Heart right ventricle (tissue), 16 donors: ENCODE data around the gene HAAO. TPM values are rescaled to one million over a fixed set of nuclear protein-coding genes. Genes with fewer than 3 reads are reported as not detected.

Experiments
- ATAC-seq, 8 donors: fragments of 200-7000 bp; cut with Tn5 transposase; one replicate each; pipeline ENCODE4 v1.9.1; 2020; ENCODE audit warnings: mild to moderate bottlenecking in 8 of 8, moderate library complexity in 8 of 8, moderate number of reproducible peaks in 1 of 8
- DNase-seq, 2 donors: peaks; one replicate each; pipeline ENCODE4 v3.0.0-alpha.2; 2020
- H3K27ac ChIP-seq, 10 donors: fragments of 200-600 bp; sonication (generic) in 2 of 10; one replicate each; pipeline versions ENCODE4 v1.5.0 to v1.8.0; 2020 to 2022; ENCODE audit warnings: mild to moderate bottlenecking in 3 of 10
- H3K27me3 ChIP-seq, 7 donors: fragments of 200-600 bp; one replicate each; pipeline ENCODE4 v1.8.0; 2021 to 2022; ENCODE audit warnings: mild to moderate bottlenecking in 2 of 7
- H3K36me3 ChIP-seq, 9 donors: fragments of 200-600 bp; sonication (generic) in 1 of 9; one replicate each; pipeline versions ENCODE4 v1.5.0 to v1.8.0; 2020 to 2022; ENCODE audit warnings: mild to moderate bottlenecking in 2 of 9
- H3K4me1 ChIP-seq, 9 donors: fragments of 200-600 bp; sonication (generic) in 1 of 9; one replicate each; pipeline versions ENCODE4 v1.5.0 to v1.8.0; 2020 to 2022; ENCODE audit warnings: mild to moderate bottlenecking in 4 of 9
- H3K4me3 ChIP-seq, 10 donors: fragments of 200-600 bp; sonication (generic) in 2 of 10; one replicate each; pipeline versions ENCODE4 v1.5.0 to v1.8.0; 2020 to 2022; ENCODE audit warnings: mild to moderate bottlenecking in 7 of 10, moderate library complexity in 2 of 10
- H3K9me3 ChIP-seq, 11 donors: fragments of 200-600 bp in 10 of 11; sonication (generic) in 2 of 11; one replicate each; pipeline versions ENCODE4 v1.5.0 to v1.8.0; 2013 to 2022; ENCODE audit warnings: mild to moderate bottlenecking in 2 of 11, control low read depth in 1 of 11, moderate library complexity in 1 of 11
- WGBS, 2 donors: extraction: QIAGEN DNeasy Blood & Tissue Kit; methylation state at CpG; one replicate each; pipeline ENCODE4 v1.1.7; 2013; ENCODE audit warnings: inconsistent platforms in 1 of 2; 5-methylcytosine and 5-hydroxymethylcytosine counted together
- intact Hi-C, 10 donors: fragments of 100-400 bp; cut with DNase I; formaldehyde crosslinking; loops; one replicate each; pipeline versions ENCODE4 v1.11.1 to v1.14.2; 2022
- polyA plus RNA-seq, 2 donors: library from polyadenylated mRNA; stranded (reverse); fragments of 200-250 nt; gene quantifications; one replicate each; pipeline ENCODE4 v1.2.3, GENCODE V29; 2013
- total RNA-seq, 10 donors: library from RNA; stranded (reverse); fragmentation: NEBNext Ultra II Directional in 3 of 10; extraction: Animal tissue kit (Norgen Biotek cat#: 25700) in 3 of 10; gene quantifications; one replicate each; pipeline versions ENCODE4 v1.2.1 to v1.2.4, GENCODE V29; 2021 to 2023
- TF ChIP-seq, protein P1 (sequence below), 9 donors: fragments of 200-600 bp; sonication (generic) in 2 of 9; IDR thresholded peaks; one replicate each; pipeline versions ENCODE4 v1.5.0 to v1.8.0; 2021 to 2022; ENCODE audit warnings: antibody characterized with exemption in 9 of 9, mild to moderate bottlenecking in 5 of 9, moderate library complexity in 1 of 9
- donor health status: Arrhythmogenic right ventricular cardiomyopathy.
- donor health status: ischemic (EF 13 %, LVEDD 7.1; RV severe dilation, severe dysfunction).
- donor health status: healthy with polysubstance abuse.
- donor health status: DM: no; HTN: yes; CAD: no.
- donor health status: DM: no; HTN: no; CAD: no.
- donor health status: ischemic (EF 25% LVEDD 6.9; RV normal size, moderate dysfunction).
- donor health status: ischemic (EF 25% LVEDD 5.7; RV mildly dilated, moderate dysfunction).
- donor health status: healthy.
- donor health status: DM: yes; HTN: yes; CAD: no.
- donor health status: Ischemic cardiomyopathy.
- donor health status: ischemic (EF 35%, LVEDD 5.7; RV mildly dilated, moderate dysfunction).
- donor health status: nonischemic (EF 11% LVEDD 7.7; RV severe dilation, severe dysfunction).
- donor health status: DM: yes; HTN: yes; CAD: no.
- donor health status: PGD.
- donor health status: ischemic (EF 29% LVEDD 5.4; RV normal size, mild dysfunction).
- donor health status: nonischemic (EF 23%, LVEDD 6.1; RV moderate dilation, normal function).

The HAAO gene
- total and polyA plus RNA-seq, 12 donors: 0.80 to 6.4 (median 2.7) TPM

DNA sequence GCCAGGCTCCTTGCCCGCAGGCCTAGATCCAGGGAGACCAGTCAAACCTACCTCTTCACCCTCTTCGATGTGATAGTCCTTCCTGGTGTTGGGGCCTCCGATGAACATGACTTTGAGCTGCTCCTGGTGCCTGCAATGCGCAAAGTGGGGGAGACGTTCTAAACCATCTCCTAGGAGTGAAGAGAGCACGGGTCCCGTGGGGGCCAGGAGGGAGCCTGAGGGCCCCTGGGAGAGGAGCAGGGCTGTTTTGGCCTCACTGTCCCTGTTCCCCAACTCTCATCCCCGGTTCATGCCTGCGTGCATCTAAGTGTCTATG is 3.9 kb downstream of the HAAO start:
- H3K9me3 ChIP-seq: no peaks in the 10 kb centered on the region
- ATAC-seq: no peak
- no peak for DNase-seq
- no peak overlapping the region for H3K4me3 ChIP-seq
- WGBS, 2 donors: 74 to 76% methylated on average over 9 of the region's 9 CpGs
- H3K4me1 ChIP-seq: peaks cover 0 to 31% (median 12%) of the 10 kb centered on the region in 9 donors
- H3K36me3 ChIP-seq: peaks cover 0 to 7% (median 0%) of the 10 kb centered on the region in 9 donors
- TF ChIP-seq, protein P1, sequence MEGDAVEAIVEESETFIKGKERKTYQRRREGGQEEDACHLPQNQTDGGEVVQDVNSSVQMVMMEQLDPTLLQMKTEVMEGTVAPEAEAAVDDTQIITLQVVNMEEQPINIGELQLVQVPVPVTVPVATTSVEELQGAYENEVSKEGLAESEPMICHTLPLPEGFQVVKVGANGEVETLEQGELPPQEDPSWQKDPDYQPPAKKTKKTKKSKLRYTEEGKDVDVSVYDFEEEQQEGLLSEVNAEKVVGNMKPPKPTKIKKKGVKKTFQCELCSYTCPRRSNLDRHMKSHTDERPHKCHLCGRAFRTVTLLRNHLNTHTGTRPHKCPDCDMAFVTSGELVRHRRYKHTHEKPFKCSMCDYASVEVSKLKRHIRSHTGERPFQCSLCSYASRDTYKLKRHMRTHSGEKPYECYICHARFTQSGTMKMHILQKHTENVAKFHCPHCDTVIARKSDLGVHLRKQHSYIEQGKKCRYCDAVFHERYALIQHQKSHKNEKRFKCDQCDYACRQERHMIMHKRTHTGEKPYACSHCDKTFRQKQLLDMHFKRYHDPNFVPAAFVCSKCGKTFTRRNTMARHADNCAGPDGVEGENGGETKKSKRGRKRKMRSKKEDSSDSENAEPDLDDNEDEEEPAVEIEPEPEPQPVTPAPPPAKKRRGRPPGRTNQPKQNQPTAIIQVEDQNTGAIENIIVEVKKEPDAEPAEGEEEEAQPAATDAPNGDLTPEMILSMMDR (IDR thresholded peaks at IDR 0.05): no peak
- intact Hi-C loops: no loop called here
- H3K27me3 ChIP-seq: peaks cover 0 to 21% (median 12%) of the 10 kb centered on the region in 7 donors
- no peak overlapping the region for H3K27ac ChIP-seq

DNA sequence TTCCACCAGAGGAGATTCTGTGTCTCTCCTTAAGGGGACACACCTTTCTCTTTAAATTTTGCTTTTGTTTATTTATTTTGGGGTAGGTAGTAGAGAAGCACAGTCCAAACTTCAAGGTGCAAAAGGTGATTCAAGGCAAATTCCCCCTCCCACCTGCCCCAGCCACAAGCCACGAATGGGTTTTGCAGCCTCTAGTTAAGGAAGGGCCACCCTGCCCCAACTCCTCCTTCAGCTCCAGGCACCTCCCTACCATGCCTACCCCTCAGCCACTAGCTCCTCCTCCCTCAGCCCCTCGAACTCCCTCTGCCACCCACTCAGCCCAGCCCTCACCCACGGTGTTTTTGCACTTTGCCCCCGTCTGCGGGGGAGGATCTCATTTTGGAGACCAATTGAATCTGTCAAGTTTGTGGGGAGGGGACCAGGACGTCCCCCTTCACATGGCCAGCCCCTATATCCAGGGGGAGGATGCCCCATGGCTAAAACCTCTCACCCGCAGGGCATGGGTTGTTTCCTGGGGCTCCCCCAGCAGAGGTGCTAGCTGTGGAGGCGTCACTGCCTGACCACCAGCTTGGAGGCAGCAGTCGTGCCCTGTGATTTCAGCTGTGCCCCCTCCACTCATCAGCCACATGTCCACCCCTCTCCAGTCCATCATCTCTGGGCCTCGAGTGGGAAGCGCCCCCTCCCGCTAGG is 4.5 kb downstream of the HAAO start:
- intact Hi-C loops: no loop called here
- TF ChIP-seq, protein P1 (IDR thresholded peaks at IDR 0.05): no peak
- H3K4me1 ChIP-seq: peaks cover 0 to 28% (median 12%) of the 10 kb centered on the region in 9 donors
- H3K36me3 ChIP-seq: peaks cover 0 to 12% (median 0%) of the 10 kb centered on the region in 9 donors
- DNase-seq (no peak), ATAC-seq (no peak)
- 78 to 84% methylated on average over 12 of the region's 12 CpGs for WGBS, 2 donors
- H3K27ac ChIP-seq: no peak overlapping the region
- H3K4me3 ChIP-seq: no peak overlapping the region
- no peaks in the 10 kb centered on the region for H3K9me3 ChIP-seq
- H3K27me3 ChIP-seq: peaks cover 0 to 21% (median 12%) of the 10 kb centered on the region in 7 donors

DNA sequence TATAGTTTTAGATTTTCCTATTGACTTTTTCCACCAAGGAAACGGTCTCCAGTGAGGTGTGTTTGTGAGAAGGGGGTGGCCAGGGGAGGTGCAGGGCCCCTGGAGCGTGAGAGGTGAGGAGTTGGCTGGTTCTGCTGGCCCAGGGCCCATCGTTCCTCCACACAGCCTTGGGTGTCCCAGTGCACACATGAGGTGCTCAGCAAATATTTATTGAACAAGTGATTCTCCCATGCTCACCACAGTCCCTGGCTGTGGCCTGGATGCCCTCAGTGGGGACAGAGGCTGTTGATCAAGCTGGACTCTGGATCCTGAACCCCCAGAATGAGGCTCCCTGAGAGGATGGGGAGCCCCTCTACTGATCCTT is 5.0 kb downstream of the HAAO start:
- no peaks in the 10 kb centered on the region for H3K9me3 ChIP-seq
- no peak overlapping the region for H3K27ac ChIP-seq
- WGBS, 2 donors: 95 to 96% methylated on average over 3 of the region's 3 CpGs
- intact Hi-C loops: no loop called here
- peaks cover 0 to 18% (median 9%) of the 10 kb centered on the region in 7 donors for H3K27me3 ChIP-seq
- TF ChIP-seq, protein P1 (IDR thresholded peaks at IDR 0.05): no peak
- no peak overlapping the region for H3K4me3 ChIP-seq
- ATAC-seq (no peak), DNase-seq (no peak)
- peaks cover 0 to 17% (median 0%) of the 10 kb centered on the region in 9 donors for H3K36me3 ChIP-seq
- H3K4me1 ChIP-seq: peaks cover 0 to 28% (median 12%) of the 10 kb centered on the region in 9 donors

DNA sequence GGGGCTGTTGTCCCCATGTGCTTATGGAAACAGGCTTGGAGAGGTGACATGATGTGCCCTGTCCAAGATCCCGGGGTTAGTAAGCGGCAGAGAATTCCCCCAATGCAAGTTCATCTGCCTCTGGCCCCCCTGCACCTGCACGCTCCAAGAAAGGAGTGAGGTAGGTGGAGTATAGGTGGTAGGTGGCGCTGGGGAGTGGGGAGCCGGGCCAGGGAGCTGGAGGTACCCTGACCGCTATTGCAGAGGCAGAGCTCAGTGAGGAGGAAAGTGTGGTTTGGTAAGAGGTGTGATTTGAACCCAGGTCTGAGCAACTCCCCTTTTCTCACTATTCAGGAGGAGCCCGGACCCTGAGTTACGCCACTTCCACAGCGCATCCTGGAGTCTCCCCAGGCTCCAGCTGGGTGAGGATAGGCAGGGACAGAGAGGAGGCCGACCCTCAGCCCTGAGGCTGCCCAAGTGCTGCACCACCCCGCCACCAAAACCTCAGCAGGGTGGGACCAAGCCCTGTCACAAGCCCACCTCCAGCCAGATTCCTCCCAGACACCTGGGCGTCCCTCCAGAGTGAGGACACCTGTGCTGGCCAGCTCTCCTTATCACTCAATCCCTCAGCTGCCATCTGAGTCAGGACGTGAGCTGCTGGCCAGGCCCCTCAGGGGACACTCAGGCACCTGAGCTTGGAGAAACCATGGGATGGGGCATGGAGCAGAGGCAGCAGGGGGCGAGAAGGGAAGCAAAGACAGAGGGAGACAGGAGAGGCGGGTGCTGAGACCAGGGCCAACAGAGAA is 5.6 kb downstream of the HAAO start:
- ATAC-seq: no peak
- TF ChIP-seq, protein P1 (IDR thresholded peaks at IDR 0.05): no peak
- peaks cover 0 to 13% (median 6%) of the 10 kb centered on the region in 7 donors for H3K27me3 ChIP-seq

More for the DNA sequence above, 5.6 kb downstream of the HAAO start:
- peaks cover 0 to 25% (median 8%) of the 10 kb centered on the region in 9 donors for H3K4me1 ChIP-seq
- intact Hi-C loops: no loop called here
- H3K4me3 ChIP-seq: no peak overlapping the region
- WGBS, 2 donors: 84 to 87% methylated on average over 15 of the region's 15 CpGs
- DNase-seq: no peak
- peaks cover 0 to 21% (median 0%) of the 10 kb centered on the region in 9 donors for H3K36me3 ChIP-seq
- H3K9me3 ChIP-seq: no peaks in the 10 kb centered on the region
- no peak overlapping the region for H3K27ac ChIP-seq
